ENCODE measurements around the gene CSNK1E. TPM values are rescaled to one million over a fixed set of nuclear protein-coding genes. Genes with fewer than 3 reads are reported as not detected.

Gene CSNK1E
- total and polyA plus RNA-seq, 10 of the 15 experiments (the other 5 are each of a cell fraction or from before 2014, with no cell fraction given): 5.9 to 107 (median 64.9) TPM

- TF ChIP-seq POLR2A (IDR thresholded peaks at IDR 0.05; ENCODE audit: low read depth, low read length) (peak; percentile 37; the same call in 1 of the 2 replicates), BMI1 (IDR thresholded peaks at IDR 0.05; ENCODE audit: borderline replicate concordance) (no peak), POLR2AphosphoS5 (IDR thresholded peaks at IDR 0.05; ENCODE audit: low read length) (0 out of 2 replicates have a peak, but pooled peaks have one; percentile 56), ETV6 (conservative IDR thresholded peaks at IDR 0.05 in 1 of 2, IDR thresholded peaks at IDR 0.05 in 1 of 2; ENCODE audit: borderline replicate concordance in 1 of 2, low read depth in 1 of 2) (no peak), ATF7 (IDR thresholded peaks at IDR 0.05; ENCODE audit: low read depth) (no peak), STAT1 (conservative IDR thresholded peaks at IDR 0.05) (no peak)
- no peak overlapping the region for H3K4me3 ChIP-seq
- no peak overlapping the region for H3K27ac ChIP-seq (ENCODE audit: control insufficient read depth, insufficient read depth)
- DNase-seq (ENCODE audit: low read depth, low spot score) (no peak), ATAC-seq (no peak), FAIRE-seq (no peak)
- no peaks in the 10 kb centered on the region for H3K79me2 ChIP-seq (ENCODE audit: control insufficient read depth, insufficient read depth, low read length)
- ChIA-PET RAD21 (ENCODE audit: unreplicated experiment) (no interaction called here), POLR2A (interaction anchor here (0.6 kb wide), 1 partner anchor 279 kb away, joined by 4 read pairs; the partner anchor contains the start of gene DMC1), CTCF (no interaction called here), SMC1A (ENCODE audit: uncharacterized antibody, unreplicated experiment) (no interaction called here)
- intact Hi-C loops (cut with micrococcal nuclease; ENCODE audit: unreplicated experiment): loop anchor here (10.0 kb wide), 1 partner anchor 284 kb away; the partner anchor contains the start of gene DMC1
- no peaks in the 10 kb centered on the region for H3K4me1 ChIP-seq (ENCODE audit: control insufficient read depth, insufficient read depth, low read length)
- H4K20me1 ChIP-seq (ENCODE audit: control insufficient read depth, insufficient read depth): no peaks in the 10 kb centered on the region
- peaks cover 2 to 22% of the 10 kb centered on the region in 2 experiments; a peak in 3 of 4 replicates for H3K36me3 ChIP-seq (ENCODE audit: control insufficient read depth in 2 of 2, insufficient read depth in 2 of 2, low read length in 1 of 2)
- in situ Hi-C loops (cut with MboI): no loop called here
- 90% methylated on average over 16 of the region's 22 CpGs for WGBS (ENCODE audit: insufficient coverage, insufficient replicate concordance, low lambda C conversion rate, missing lambda C conversion rate)
- no peak overlapping the region for H2AFZ ChIP-seq (ENCODE audit: control insufficient read depth, low read depth, low read length)
- H3K9ac ChIP-seq (ENCODE audit: control insufficient read depth, insufficient read depth, low read length): no peak overlapping the region
- H3K27me3 ChIP-seq (replicated peaks in 1 of 2; ENCODE audit: control insufficient read depth in 2 of 2, insufficient read depth in 2 of 2, low read length in 1 of 2): no peaks in the 10 kb centered on the region
- H3K4me2 ChIP-seq (ENCODE audit: control insufficient read depth, insufficient read depth): no peak overlapping the region
- H3K9me3 ChIP-seq (replicated peaks; ENCODE audit: control insufficient read depth, insufficient read depth, low read length): no peaks in the 10 kb centered on the region
- TSS peak; percentile 33 for BruUV-seq (replicated peaks)
These were observed 25.9 kb downstream of the CSNK1E start for GRCh38 chr22:38291201-38291777.

- no peak overlapping the region for H3K4me2 ChIP-seq (ENCODE audit: control insufficient read depth, insufficient read depth)
- H2AFZ ChIP-seq (ENCODE audit: control insufficient read depth, low read depth, low read length): no peak overlapping the region
- intact Hi-C loops (cut with micrococcal nuclease; ENCODE audit: unreplicated experiment) (loop anchor here (10.0 kb wide), 1 partner anchor 284 kb away; the partner anchor contains the start of gene DMC1), in situ Hi-C loops (cut with MboI) (no loop called here)
- H3K79me2 ChIP-seq (ENCODE audit: control insufficient read depth, insufficient read depth, low read length): no peaks in the 10 kb centered on the region
- CTCF ChIA-PET: interaction anchor here (0.6 to 1.2 kb wide), 2 partner anchors 18 to 40 kb away, joined by 3 to 4 read pairs; partner anchors contain the start of gene TMEM184B
- RAD21 ChIA-PET (ENCODE audit: unreplicated experiment): no interaction called here
- H3K27ac ChIP-seq (ENCODE audit: control insufficient read depth, insufficient read depth): no peak overlapping the region
- ATAC-seq: peak; percentile 40
- POLR2A ChIA-PET: interaction anchor here (0.5 to 0.6 kb wide), 2 partner anchors 280 to 302 kb away, joined by 3 to 4 read pairs; partner anchors contain the start of gene DMC1
- H3K9me3 ChIP-seq (replicated peaks; ENCODE audit: control insufficient read depth, insufficient read depth, low read length): no peaks in the 10 kb centered on the region
- 54% methylated on average over 8 of the region's 8 CpGs for WGBS (ENCODE audit: insufficient coverage, insufficient replicate concordance, low lambda C conversion rate, missing lambda C conversion rate)
- DNase-seq (ENCODE audit: low read depth, low spot score): no peak
- H4K20me1 ChIP-seq (ENCODE audit: control insufficient read depth, insufficient read depth): no peaks in the 10 kb centered on the region
- H3K27me3 ChIP-seq (replicated peaks in 1 of 2; ENCODE audit: control insufficient read depth in 2 of 2, insufficient read depth in 2 of 2, low read length in 1 of 2): no peaks in the 10 kb centered on the region
- H3K4me3 ChIP-seq: no peak overlapping the region
- no peak for FAIRE-seq
- peaks cover 2 to 15% of the 10 kb centered on the region in 2 experiments; a peak in 3 of 4 replicates for H3K36me3 ChIP-seq (ENCODE audit: control insufficient read depth in 2 of 2, insufficient read depth in 2 of 2, low read length in 1 of 2)
- SMC1A ChIA-PET (ENCODE audit: uncharacterized antibody, unreplicated experiment): no interaction called here
- no peak overlapping the region for H3K9ac ChIP-seq (ENCODE audit: control insufficient read depth, insufficient read depth, low read length)
- H3K4me1 ChIP-seq (ENCODE audit: control insufficient read depth, insufficient read depth, low read length): no peaks in the 10 kb centered on the region
- BruUV-seq (replicated peaks): no TSS peak
- TF ChIP-seq NRF1 (conservative IDR thresholded peaks at IDR 0.05; ENCODE audit: low read depth, low read length) (no peak), TBL1XR1 (IDR thresholded peaks at IDR 0.05; ENCODE audit: low read depth, low read length) (no peak), SIN3A (IDR thresholded peaks at IDR 0.05; ENCODE audit: low read depth, low read length) (no peak), SKIL (IDR thresholded peaks at IDR 0.05; ENCODE audit: low read depth, poor library complexity, severe bottlenecking) (no peak), ZNF622 (IDR thresholded peaks at IDR 0.05) (no peak), POLR2A (IDR thresholded peaks at IDR 0.05; ENCODE audit: low read depth, low read length) (no peak), IKZF1 (conservative IDR thresholded peaks at IDR 0.05) (no peak)
These were observed 26.9 kb downstream of the CSNK1E start for GRCh38 chr22:38290347-38290746.
